ENCODE measurements around the gene ARHGEF7.

The ARHGEF7 gene

GRCh38 chr13:111139873-111140561 is 24.9 kb downstream of the ARHGEF7 start:
- DNase-seq: peak; percentile 78

- no peak for DNase-seq
Observed at GRCh38 chr13:111140562-111141105, 25.5 kb downstream of the ARHGEF7 start.

DNA sequence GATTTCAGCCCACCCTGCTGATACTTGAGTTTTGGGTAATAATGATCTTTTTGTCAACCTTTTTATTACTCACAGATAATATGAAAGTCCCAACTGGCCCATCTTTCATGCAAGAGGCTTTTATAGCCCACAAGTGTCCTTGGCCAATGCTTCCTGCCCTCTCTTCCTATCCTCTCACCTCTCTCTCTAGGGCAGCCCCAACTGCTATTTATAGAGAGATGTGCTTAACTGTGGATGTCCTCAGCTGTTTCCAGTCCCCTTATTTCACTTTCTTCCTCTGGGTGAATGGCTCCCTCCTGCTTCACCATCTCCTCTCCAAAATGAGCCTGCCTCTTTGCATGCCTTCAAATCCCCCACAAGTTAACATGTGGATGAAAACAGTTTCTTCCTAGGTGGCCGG is 27.4 kb downstream of the ARHGEF7 start:
- DNase-seq: no peak

DNA sequence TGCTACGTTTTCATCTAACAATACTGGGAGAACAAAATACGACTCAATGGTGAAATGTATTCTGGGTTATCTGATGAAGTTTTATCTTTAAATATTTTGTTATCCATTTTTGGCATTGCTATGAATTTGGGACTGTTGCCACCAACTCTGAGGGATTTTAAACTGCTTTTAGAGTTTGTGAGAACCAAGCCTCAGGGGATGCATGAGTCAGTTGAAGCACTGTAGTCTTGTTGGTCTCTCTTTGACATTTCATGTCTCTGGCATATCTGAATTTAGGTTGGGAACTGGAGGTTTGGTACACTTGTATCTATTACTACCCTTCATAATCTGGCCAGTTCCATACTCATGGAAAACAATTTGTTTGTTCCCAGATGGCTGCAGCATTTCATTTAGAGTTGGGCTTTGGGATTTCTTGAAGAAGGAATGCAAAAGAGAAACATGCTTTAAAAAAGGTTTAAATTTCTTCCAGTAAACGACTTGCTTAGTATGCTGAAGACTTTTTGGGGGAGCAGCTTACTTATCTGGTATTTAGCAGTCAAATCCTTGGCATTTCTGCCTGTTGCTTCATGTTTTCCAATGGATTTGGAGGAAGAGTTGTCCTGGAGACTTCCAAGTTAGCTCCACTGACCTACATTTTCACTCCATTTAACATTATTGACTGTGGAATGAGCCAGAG is 28.9 kb downstream of the ARHGEF7 start:
- DNase-seq: no peak

DNA sequence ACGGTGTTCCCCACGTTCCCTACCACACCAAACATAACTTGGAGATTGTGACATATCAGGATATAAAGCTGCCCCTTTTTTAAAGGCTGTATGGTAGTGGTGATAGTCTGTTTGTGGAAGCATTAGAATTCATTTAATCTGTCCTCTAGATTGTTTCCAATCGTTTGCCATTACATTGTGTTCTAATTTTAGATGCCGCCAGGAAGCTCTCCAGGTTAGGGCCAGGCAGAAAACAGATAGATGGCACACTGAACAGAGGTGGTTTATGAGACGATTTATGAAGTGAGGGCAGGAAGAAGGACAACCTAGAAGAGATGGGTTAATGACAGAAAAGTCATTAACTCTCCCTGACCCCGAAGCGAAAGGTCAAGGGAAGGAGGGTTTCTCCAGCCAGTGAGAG is 30.0 kb downstream of the ARHGEF7 start:
- DNase-seq: no peak

DNA sequence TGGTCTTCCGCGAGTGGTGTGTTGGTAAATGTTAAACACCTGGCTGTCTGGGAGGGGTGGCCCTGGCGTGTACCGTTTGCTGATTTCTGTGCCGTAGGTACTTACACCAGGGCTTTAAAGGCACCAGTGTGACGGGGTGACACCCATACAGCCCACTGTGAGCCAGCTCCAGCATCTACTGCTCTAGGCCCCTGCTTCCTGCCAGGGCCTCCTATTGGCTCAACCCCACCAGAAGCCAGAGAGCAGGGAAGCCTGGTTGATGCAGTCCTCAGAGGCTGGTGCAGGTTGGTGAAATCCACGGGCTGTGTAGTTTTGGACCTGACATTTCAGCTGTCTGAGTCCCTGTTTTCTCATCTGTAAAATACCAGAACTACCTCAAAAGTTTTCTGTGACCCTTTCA is 30.4 kb downstream of the ARHGEF7 start:
- DNase-seq: no peak

DNA sequence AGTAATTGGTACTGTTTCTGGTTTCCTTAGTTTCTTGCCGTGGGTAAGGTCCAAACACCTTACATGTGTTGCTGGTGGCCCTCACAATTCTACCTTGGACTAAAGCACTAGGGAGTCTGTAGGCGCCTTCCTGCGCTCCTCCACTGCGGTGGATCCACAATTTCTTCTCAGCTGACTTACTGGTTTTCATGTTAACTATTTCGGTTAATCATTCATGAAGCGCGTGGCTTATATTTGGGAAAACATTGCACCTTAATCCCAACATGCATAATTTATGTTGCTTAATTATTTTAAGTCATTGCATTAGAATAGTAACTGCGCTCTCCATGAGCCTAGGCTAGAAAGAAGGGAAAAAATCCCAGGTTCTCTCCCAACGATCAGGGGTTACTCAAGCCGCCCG is 37.7 kb downstream of the ARHGEF7 start:
- DNase-seq: no peak

- DNase-seq: peak; percentile 74
Observed at GRCh38 chr13:111153279-111153976, 38.3 kb downstream of the ARHGEF7 start.

DNA sequence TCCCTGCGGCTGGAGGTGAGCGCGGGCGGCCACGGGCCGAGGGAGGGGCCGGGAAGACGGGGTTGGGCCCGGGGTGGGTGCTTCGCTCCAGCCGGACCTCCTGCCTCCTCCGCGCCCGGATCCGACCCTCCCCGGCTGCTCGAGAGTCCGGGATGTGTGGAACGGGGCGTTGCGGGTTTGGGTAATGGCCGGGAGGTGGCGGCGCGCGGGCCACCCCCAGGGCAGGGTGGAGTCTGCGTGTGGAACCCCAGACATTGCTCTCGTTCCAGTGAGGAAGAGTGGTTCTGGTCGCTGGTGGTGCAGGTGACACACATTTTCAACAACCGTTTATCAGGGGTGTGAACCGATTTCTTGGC is 38.8 kb downstream of the ARHGEF7 start:
- no peak for DNase-seq

DNA sequence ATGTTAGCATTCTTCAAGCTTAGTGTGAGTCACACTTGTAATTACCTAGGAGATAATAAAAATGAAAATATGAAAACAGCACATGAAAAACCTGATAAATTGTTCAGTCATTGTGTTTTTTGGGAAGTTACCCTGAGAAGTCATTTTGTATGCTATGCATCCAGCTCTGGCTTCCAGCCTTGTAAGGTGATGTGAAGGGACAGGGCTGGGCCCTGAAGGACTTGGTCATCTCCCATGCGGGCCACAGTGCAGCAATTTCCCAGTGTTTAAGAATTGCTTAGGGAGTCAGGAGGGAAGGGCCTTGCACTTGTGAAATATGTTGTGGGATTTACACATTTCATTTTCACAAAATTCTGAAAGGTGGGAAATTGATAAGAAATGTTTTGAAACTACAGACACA is 41.3 kb downstream of the ARHGEF7 start:
- DNase-seq: no peak

DNA sequence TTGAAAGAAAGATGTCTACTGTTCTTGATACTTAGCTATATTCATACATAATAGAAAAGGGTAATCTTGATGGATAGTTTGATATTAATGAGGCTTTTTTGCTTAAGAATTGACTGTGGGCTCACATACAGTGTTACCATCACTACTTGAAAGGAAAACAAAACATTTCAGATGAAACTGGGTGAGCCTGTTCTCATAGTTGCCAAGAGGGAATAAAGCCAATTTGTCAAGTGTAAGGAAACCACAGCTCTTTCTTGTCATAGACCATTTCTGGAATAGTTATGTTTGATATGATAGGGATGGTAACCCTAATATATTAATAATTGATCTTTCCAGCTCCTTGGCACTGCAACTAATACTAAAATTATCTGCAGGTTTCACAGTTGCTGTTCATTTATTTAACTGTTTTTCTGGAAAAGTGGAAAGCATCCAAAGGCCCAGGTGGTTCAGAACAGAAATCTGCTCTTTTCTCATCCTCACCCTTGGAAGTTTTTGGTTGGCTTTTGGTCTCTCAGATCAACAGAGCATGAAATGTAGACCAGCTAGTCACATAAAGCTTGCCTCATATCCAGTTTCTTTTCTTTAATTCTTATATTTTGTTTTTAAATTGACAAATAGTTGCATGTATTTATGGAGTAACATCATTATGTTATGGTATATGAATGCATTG is 43.2 kb downstream of the ARHGEF7 start:
- no peak for DNase-seq

DNA sequence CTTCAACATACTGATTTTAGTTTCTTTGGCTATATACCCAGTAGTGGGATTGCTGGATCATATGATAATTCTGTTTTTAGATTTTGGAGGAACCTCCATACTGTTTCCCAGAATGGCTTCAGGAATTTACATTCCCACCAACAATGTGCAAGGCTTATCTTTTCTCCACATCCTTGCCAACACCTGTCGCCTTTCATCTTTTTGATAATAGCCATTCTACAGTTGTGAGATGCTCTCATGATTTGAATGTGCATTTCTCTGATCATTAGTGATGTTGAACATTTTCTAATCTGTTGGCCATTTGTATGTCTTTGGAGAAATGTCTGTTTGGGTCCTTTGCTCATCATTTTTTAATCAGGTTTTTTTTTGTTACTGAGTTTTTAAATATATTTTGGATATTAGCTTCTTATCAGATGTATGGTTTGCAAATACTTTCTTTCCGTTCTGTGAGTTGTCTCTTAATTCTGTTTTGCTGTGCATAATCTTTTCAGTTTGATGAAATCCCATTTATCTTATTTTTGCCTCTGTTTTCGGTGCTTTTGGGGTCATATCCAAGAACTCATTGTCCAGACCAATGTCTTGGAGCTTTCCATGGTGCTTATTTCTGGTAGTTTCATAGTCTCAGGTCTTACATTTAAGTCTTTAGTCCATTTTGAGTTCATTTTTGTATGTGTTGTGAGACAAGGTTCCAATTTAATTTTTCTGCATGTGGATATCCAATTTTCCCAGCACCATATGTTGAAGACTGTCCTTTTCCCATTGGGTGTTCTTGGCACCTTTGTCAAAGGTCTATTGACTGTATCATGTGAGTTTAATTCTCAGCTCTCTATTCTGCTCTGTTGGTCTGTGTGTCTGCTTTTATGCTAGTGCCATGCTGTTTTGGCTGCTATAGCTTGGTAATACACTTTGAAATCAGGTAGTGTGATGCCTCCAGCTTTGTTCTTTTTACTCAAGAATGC is 44.5 kb downstream of the ARHGEF7 start:
- no peak for DNase-seq

GRCh38 chr13:111160648-111161047 is 45.5 kb downstream of the ARHGEF7 start:
- no peak for DNase-seq

DNA sequence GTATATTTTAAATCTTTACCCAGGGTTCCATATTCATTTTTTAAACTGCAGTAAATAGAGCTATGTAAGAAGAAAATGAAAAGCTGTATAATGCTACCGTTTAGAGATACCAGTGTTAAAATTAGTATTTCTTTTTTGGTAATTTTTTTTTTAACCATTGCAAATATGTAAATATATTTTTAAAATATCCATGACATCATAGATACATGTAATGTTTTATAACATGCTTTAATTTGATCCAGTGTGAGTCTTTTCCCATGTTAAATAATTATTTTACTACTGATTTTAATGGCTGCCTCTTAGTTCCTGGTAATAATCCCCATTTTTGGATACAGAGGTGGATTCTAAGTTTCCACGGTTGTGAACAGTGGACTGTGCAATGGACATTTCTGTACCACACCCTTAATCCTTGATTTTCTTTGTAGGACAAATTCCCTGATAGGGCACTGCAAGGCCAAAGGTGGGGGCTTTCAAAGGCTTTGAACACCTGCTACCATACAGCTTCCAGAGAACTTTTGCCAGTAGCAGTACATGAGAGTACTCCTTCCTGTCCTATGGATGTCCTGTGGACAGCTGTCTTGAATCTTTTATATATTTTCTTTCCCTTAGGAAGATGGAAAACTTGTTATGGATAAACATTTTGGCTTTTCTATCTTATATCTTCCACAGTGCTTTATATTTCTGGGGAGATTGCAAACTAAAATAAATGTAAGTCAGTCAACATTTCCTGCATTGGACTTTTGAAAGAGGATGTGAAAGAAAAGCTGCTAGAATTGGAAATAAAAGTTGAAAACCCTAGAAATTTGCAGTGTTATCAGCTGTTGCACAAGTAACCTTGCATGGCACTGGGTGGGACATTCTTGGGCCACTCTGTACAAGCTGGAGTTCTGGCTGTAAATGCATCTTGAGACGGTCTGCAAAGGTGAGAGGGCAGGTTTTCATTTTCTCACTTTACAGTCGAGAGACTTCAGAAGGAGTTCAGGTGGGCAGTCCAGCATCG is 46.8 kb downstream of the ARHGEF7 start:
- no peak for DNase-seq

- DNase-seq: no peak
Observed at GRCh38 chr13:111165241-111166010, 50.3 kb downstream of the ARHGEF7 start.

DNA sequence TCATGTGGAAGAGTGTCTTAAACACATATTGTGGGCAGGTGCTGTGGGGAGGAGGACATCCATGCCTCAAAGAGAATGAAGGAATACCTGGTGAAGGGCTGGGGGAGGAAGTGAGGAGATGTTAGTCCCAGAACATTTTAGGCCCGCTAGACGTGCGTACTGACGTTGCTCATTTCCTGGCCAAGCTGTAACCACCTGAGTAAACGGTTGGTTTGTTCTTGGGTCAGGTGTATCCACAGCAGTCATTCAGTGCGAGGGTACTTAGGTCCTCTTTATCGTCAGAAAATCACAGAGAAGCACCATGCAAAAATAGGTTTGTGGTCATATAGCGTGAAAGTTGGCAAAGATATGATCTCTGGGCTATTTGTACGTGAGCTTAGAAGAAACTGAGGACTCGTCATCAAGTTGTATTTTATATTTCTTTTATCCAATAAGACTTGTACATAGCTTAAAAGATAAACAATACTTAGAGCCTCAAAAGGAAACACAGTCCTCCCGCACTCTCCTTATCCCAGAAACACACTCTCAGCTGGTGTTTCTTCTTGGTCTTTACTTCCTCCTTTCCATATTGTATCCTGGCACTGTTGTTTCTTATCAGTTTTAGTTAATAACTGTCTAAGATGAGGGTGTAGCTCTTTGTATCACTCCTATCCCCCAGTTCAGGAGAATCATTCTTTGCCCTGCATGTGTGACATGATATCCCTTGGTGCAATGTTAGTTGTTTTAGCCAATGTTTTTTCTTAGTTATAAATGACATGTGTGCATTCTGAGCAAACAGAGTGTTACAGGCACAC is 52.0 kb downstream of the ARHGEF7 start:
- no peak for DNase-seq

DNA sequence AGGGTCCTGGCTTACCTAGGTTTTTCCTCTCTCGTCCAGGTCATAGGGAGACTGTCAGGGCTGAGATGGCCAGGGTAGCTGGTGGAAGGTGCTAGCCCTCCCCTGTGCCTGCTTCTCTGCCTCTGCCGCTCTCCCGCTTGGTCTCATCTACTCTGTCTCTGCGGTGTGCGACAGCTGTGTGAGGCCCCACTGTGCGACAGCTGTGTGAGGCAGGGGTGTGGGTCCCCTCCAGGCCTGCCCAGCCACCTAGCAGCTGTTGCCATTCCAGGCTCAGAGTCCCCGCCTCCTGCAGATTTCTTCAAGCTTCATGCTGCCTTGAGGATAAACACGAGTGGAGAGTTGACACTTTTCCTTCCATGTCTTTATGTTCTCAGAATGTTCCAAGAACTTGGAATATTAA is 53.0 kb downstream of the ARHGEF7 start:
- no peak for DNase-seq

DNA sequence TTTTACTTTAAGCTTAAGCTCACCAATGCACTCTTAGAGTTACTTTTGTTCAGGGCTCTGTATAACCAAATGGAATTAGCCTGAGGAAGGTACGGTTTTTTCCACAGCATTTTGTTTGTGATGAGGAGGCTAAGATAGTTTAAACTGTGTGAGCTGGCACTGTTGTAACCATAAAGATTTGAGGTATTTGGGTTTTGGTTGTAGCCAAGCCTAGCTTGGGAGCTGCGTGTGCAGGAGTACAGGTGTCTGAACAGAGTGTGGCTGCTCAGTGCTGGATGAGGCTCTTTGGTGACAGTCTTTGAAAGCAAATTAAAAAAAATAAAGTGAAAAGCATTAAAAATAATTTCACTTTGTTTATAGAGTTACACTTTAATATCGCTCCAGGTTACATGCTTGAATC is 56.0 kb downstream of the ARHGEF7 start:
- DNase-seq: no peak

- DNase-seq: no peak
Observed at GRCh38 chr13:111171629-111172028, 56.5 kb downstream of the ARHGEF7 start.

All from NCI-H510A (cell line).